Ectodermal cell (in vitro differentiated cells): ENCODE results near the gene HTRA3.

ENCODE experiments used
- H3K27ac ChIP-seq: 2 replicates; pipeline ENCODE4 v1.7.0; 2013; ENCODE audit warnings: mild to moderate bottlenecking, low read depth, low read length; ENCODE audit not compliant: insufficient read depth, poor library complexity, severe bottlenecking
- H3K27me3 ChIP-seq: 2 replicates; pipeline ENCODE4 v1.7.0; 2013; ENCODE audit warnings: mild to moderate bottlenecking, low read length; ENCODE audit not compliant: insufficient read depth, control insufficient read depth, poor library complexity, severe bottlenecking
- H3K36me3 ChIP-seq: one replicate; pipeline ENCODE4 v1.7.0; 2013; ENCODE audit warnings: low read length; ENCODE audit not compliant: control insufficient read depth, insufficient read depth
- H3K4me1 ChIP-seq: one replicate; pipeline ENCODE4 v1.7.0; 2013; ENCODE audit warnings: low read length; ENCODE audit not compliant: control insufficient read depth, insufficient read depth
- H3K4me3 ChIP-seq: 2 replicates; pipeline ENCODE4 v1.7.0; 2013; ENCODE audit warnings: low read depth, low read length, control low read depth; ENCODE audit not compliant: insufficient read depth
- H3K9me3 ChIP-seq: 2 replicates; pipeline ENCODE4 v1.7.0; 2013; ENCODE audit warnings: mild to moderate bottlenecking, low read length, moderate library complexity; ENCODE audit not compliant: control insufficient read depth
- WGBS, 2 experiments: methylation state at CpG; one replicate each; pipeline ENCODE4 v1.1.7; 2013; ENCODE audit warnings: missing lambda C conversion rate in 2 of 2; 5-methylcytosine and 5-hydroxymethylcytosine counted together

The HTRA3 gene

DNA sequence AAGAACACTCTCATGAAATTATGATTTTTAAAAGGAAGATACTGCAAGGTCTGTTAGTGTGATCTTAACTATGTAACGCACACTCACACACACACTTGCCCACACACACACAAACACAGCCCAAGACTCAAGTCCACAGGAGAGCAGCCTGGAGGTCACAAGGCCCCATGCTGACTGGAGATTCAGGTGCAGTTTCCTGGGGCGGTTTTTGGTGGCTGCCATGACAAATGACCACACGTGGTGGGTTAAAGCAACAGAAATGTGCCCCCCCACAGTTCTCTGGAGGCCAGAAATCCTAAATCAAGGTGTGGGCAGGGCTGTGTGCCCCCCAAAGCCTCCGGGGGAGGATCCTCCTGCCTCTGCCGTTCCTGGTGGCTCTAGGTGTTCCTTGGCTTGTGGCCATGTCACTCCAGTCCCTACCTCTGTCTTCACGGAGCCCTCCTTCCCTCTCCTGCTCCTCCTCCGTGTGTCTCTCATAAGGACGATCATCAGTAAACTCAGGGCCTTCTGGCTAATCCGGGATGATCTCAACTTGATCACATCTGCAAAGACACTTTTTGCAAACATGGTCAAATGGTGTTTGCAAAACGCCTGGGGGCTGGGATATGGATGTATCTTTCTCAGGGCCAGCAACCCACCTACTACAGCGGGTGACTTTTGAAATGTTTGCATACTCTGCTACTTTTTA lies 9.7 kb upstream of the HTRA3 start:
- no peak overlapping the region for H3K27ac ChIP-seq
- WGBS, 2 experiments, result 90 to 91% methylated on average over 10 to 11 of the region's 11 CpGs
- H3K9me3 ChIP-seq, result no peaks in the 10 kb centered on the region
- H3K4me3 ChIP-seq, result no peak overlapping the region
- peaks cover 8% of the 10 kb centered on the region for H3K4me1 ChIP-seq
- H3K36me3 ChIP-seq, result no peaks in the 10 kb centered on the region
- no peaks in the 10 kb centered on the region for H3K27me3 ChIP-seq

DNA sequence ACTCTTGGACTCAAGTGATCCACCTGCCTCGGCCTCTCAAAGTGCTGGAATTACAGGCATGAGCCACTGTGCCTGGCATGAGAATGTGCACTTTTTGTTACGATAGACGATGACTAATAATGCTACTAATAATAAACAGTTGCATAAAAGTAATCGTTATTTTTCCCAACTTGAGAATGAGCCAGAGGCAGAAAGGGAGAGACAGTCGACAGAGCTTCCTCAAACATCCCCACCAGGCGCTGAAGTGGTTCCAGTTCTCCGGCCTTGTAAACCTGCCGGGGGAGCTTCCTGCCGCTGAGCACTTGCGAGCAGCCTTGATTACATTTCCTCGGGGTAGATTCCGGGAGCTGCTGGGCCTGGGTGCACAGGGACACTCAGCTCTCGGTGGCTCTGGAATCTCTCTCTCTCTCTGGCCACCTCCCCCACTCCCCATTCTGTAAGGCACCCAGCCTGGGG lies 8.9 kb upstream of the HTRA3 start:
- no peak overlapping the region for H3K27ac ChIP-seq

GRCh38 chr4:8261851-8262535 lies 7.6 kb upstream of the HTRA3 start:
- Histone ChIP-seq H3K36me3 (no peaks in the 10 kb centered on the region), H3K27me3 (no peaks in the 10 kb centered on the region), H3K27ac (no peak overlapping the region), H3K4me1 (peaks cover 8% of the 10 kb centered on the region), H3K9me3 (no peaks in the 10 kb centered on the region), H3K4me3 (no peak overlapping the region)
- 88 to 90% methylated on average over 25 of the region's 25 CpGs for WGBS, 2 experiments

More for the DNA sequence above, 8.9 kb upstream of the HTRA3 start:
- H3K9me3 ChIP-seq, result no peaks in the 10 kb centered on the region
- WGBS, 2 experiments, result 69 to 72% methylated on average over 13 of the region's 13 CpGs
- H3K36me3 ChIP-seq, result no peaks in the 10 kb centered on the region
- no peak overlapping the region for H3K4me3 ChIP-seq
- peaks cover 8% of the 10 kb centered on the region for H3K4me1 ChIP-seq
- H3K27me3 ChIP-seq, result no peaks in the 10 kb centered on the region

DNA sequence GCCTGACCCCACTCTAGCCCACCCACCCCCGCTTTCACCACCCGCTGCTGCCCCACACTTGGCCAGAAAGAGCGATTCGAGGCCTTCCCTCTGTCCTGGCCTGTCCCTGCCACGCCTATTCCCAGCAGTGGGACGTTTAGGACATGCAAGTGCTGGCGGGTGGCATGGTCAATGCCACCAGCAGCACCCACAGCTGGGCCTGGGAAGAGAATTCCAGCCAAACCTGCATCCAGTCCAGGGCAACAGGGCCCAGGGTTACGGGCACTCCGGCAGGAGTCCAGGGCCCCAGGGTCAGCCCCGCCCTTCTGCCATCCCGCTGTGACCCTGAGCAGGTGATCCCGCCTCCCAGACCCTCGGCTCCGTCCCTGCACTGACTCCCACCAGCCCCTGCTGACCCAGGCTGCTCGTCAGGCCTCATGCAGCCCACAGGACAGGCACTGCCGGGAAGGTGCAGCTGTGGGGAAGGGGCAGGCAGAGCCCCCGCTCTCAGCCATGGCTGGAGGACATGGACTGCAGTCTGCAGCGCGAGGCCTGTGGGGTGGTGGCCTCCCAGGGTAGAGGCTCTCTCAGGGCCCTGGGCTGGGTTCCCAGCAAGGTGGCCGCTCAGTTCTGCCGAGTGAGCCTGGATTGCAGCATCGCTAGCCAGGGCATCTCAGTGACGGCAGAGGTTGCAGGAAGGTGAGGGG lies 6.8 kb upstream of the HTRA3 start:
- WGBS, 2 experiments, result 62% methylated on average over 23 of the region's 23 CpGs

DNA sequence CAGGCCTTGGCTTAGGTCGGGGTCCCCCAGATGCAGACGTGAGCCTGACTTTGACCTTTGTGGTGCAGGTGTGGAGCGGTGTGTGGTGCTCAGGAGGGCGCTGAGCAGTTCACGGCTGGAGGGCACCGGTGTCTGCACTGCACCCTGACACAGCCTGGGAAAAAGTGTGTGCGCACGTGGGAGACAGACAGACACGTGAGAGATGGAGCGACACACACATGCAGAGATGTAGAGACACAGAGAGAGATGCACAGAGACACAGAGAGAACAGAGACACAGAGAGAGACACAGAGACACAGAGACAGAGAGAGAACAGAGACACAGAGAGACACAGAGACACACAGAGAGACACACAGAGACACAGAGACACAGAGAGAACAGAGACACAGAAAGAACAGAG lies 6.2 kb upstream of the HTRA3 start:
- Histone ChIP-seq H3K4me3 (no peak overlapping the region), H3K4me1 (peaks cover 8% of the 10 kb centered on the region), H3K27me3 (peaks cover under 1% of the 10 kb centered on the region), H3K27ac (no peak overlapping the region), H3K9me3 (no peaks in the 10 kb centered on the region), H3K36me3 (no peaks in the 10 kb centered on the region)
- 95% methylated on average over 10 of the region's 10 CpGs for WGBS, 2 experiments

More for the DNA sequence above, 6.8 kb upstream of the HTRA3 start:
- H3K4me1 ChIP-seq, result peaks cover 8% of the 10 kb centered on the region
- no peak overlapping the region for H3K4me3 ChIP-seq
- no peaks in the 10 kb centered on the region for H3K36me3 ChIP-seq
- no peaks in the 10 kb centered on the region for H3K27me3 ChIP-seq
- no peak overlapping the region for H3K27ac ChIP-seq
- no peaks in the 10 kb centered on the region for H3K9me3 ChIP-seq

- Histone ChIP-seq H3K4me3 (no peak overlapping the region), H3K4me1 (peaks cover 8% of the 10 kb centered on the region)
- WGBS, 2 experiments, result 90 to 92% methylated on average over 14 of the region's 14 CpGs
Observed at GRCh38 chr4:8264106-8264505, 5.4 kb upstream of the HTRA3 start.

GRCh38 chr4:8265171-8265929 lies 4.2 kb upstream of the HTRA3 start:
- Histone ChIP-seq H3K4me1 (peaks cover 8% of the 10 kb centered on the region), H3K4me3 (no peak overlapping the region), H3K9me3 (no peaks in the 10 kb centered on the region), H3K27ac (no peak overlapping the region), H3K36me3 (no peaks in the 10 kb centered on the region), H3K27me3 (peaks cover 20% of the 10 kb centered on the region)
- WGBS, 2 experiments, result 88 to 90% methylated on average over 20 of the region's 20 CpGs

More at GRCh38 chr4:8264106-8264505, 5.4 kb upstream of the HTRA3 start:
- peaks cover 7% of the 10 kb centered on the region for H3K27me3 ChIP-seq
- no peak overlapping the region for H3K27ac ChIP-seq
- no peaks in the 10 kb centered on the region for H3K9me3 ChIP-seq
- no peaks in the 10 kb centered on the region for H3K36me3 ChIP-seq

DNA sequence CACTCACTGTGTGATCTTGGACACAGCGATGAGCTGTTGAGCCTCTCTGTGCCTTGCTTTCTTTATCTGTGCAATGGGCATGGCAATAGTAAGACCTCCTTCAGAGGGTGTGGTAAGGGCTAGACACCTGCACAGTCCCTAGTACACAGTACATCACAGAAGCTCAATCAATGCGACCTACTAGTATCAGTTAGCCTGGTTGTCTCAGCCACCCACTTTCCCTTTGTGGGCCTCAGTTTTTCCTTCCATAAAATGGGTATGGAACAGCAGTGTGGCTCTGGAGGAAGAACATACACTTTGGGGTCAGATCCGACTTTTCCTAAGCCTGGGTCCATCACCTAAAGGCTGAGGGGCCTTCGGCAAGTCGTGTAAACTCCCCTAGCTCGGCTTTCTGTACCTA lies 3.5 kb upstream of the HTRA3 start:
- no peaks in the 10 kb centered on the region for H3K36me3 ChIP-seq
- no peak overlapping the region for H3K4me3 ChIP-seq
- H3K27ac ChIP-seq, result no peak overlapping the region
- peaks cover 27% of the 10 kb centered on the region for H3K27me3 ChIP-seq
- no peaks in the 10 kb centered on the region for H3K9me3 ChIP-seq
- peaks cover 8% of the 10 kb centered on the region for H3K4me1 ChIP-seq
- WGBS, 2 experiments, result 90% methylated on average over 6 of the region's 6 CpGs

- Histone ChIP-seq H3K27ac (no peak overlapping the region), H3K27me3 (peaks cover 31% of the 10 kb centered on the region)
- 85 to 89% methylated on average over 7 to 8 of the region's 8 CpGs for WGBS, 2 experiments
Observed at GRCh38 chr4:8266508-8266907, 3.0 kb upstream of the HTRA3 start.

More at GRCh38 chr4:8266508-8266907, 3.0 kb upstream of the HTRA3 start:
- H3K9me3 ChIP-seq, result no peaks in the 10 kb centered on the region
- H3K4me3 ChIP-seq, result no peak overlapping the region
- H3K36me3 ChIP-seq, result no peaks in the 10 kb centered on the region
- H3K4me1 ChIP-seq, result peaks cover 8% of the 10 kb centered on the region
